Activated T-cell treated with anti-CD3 and anti-CD28 coated beads for 4 hours (primary cell): ENCODE data around the gene MIS12.

Source experiments
- DNase-seq: peaks from one replicate; pipeline ENCODE4 v3.0.0-alpha.2; 2020

The MIS12 gene

DNA sequence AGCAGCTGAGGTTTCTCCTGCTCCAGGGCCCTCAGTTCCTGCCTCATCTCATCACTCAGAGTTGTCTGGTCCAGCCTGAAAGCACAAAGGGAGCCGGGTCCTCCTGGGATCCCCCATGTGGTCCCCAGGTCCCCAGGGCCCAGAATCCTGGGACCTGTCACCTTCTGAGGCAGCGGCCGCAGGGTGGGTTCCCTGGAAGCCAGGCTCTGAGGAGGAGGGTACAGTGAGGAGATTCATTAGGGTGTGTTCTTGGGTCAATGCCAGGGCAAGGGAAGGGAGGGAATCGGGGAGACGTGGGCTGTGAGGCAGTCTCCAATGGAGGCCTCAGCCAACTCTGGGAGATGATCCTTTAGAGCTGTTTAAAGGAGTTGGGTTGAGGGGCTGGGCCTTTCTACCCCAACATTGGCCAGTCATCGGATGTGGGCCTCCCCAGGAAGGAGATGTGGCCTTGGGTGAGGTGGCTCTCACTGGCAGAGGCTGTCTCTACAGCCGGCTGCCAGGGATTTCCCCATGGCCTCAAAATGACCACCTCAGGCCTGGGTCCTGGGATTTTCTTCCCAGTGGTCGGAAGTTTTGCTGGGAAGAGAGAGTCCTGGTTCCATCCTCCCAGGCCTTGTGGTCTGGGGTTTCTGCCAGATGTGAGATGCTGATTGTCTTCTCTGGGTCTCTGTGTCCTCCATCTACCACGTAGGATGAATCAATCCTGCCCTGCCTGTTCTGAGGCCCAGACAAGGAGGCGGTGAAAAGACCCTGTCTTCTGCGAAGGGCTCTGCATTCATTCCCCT lies 50.7 kb downstream of the MIS12 start:
- DNase-seq = no peak

DNA sequence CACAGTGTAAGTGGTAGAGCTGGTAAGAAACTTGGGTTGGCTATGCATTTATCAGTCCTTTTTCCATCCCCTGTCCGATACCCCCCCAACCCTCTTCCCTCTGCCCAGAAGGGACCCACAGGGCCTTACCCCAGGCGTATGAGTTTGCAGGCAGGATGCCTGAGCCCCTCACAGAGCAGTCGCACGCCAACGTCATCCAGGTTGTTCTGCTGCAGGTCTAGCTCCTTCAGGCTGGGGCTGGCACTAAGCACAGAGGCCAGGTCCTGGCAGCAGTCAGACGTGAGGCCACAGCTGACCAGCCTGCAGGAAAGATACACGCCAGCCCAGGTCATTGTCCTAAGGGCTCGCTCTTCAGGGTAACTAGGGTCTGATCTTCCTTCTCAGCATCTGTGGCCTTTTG lies 52.9 kb downstream of the MIS12 start:
- DNase-seq = no peak

DNA sequence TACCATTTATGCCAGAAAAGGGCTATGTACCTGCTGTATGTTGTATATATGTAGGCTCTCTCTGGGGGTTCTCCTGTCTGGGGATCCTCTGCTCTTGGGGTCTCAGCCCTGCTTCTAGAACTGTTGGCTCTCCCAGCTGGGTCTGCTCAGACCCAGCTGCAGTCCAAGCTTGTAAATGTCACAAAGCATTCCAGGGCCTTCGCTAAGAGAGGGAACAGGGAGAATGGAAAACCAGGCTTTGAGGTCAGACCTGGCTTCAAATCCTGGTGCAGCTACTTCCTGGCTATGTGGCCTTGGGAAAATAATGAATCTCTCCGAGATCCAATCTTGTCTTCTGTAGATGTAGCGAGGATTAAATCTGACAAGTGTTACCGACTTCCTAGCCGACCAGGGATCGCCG lies 54.0 kb downstream of the MIS12 start:
- no peak for DNase-seq
